ENCODE data around the gene SFRP5. TPM values are rescaled to one million over a fixed set of nuclear protein-coding genes. Genes with fewer than 3 reads are reported as not detected.

Gene SFRP5
- total and polyA plus RNA-seq, 2 donors (not counting 3 experiments of a cell fraction or from before 2014, with no cell fraction given), result not detected

DNA sequence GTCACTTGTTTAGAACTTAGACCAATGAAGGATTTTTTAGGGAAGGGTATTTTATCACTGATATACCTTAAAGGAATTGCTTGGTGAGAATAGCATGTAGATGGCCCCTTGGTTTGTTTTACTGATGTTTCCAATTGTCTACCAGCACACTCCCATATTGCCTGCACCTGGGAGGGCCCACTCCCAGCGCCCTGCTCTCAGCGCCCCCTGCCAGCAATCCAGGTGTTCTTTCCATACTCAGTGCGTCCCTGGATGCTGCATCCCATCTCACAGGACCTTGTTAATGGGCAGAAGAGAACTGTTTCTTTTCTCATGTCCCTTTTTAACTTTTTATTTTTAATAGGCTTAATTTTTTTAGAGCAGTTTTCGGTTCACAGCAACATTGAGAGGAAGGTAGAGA, 24.1 kb upstream of the SFRP5 start:
- intact Hi-C loops (cut with micrococcal nuclease) (no loop called here), dilution Hi-C loops (cut with MboI; ENCODE audit: extremely low pct_ligation_motif_present, low sequenced_read_pairs) (no loop called here)
- no peaks in the 10 kb centered on the region for H4K20me1 ChIP-seq (replicated peaks; ENCODE audit: control insufficient read depth, extremely low read depth, insufficient read depth, low read length)
- DNase-seq (ENCODE audit: low read depth, low spot score) (no peak), FAIRE-seq (no peak)
- H3K9me3 ChIP-seq (replicated peaks; ENCODE audit: control insufficient read depth, insufficient read depth, low read length), result no peaks in the 10 kb centered on the region
- BruUV-seq (replicated peaks), result no TSS peak
- H3K9me1 ChIP-seq (replicated peaks; ENCODE audit: control insufficient read depth, extremely low read depth, insufficient read depth, low read length), result no peaks in the 10 kb centered on the region
- no peak overlapping the region for H3K9ac ChIP-seq (replicated peaks; ENCODE audit: extremely low read depth, insufficient read depth, low read length)
- CTCF ChIA-PET, result interaction anchor here (0.7 to 1.5 kb wide), 4 partner anchors 73 to 1481 kb away, joined by 3 to 4 read pairs (median 4); no protein-coding TSS in a partner anchor
- no peaks in the 10 kb centered on the region for H3K4me1 ChIP-seq (ENCODE audit: control insufficient read depth, extremely low read depth, insufficient read depth, low read length)
- TF ChIP-seq POLR2A (IDR thresholded peaks at IDR 0.05; ENCODE audit: low read depth, low read length), result no peak
- no peak for TF ChIP-seq POLR2AphosphoS5 (IDR thresholded peaks at IDR 0.05; ENCODE audit: insufficient read depth, low read depth, low read length)
- TF ChIP-seq, protein P1, sequence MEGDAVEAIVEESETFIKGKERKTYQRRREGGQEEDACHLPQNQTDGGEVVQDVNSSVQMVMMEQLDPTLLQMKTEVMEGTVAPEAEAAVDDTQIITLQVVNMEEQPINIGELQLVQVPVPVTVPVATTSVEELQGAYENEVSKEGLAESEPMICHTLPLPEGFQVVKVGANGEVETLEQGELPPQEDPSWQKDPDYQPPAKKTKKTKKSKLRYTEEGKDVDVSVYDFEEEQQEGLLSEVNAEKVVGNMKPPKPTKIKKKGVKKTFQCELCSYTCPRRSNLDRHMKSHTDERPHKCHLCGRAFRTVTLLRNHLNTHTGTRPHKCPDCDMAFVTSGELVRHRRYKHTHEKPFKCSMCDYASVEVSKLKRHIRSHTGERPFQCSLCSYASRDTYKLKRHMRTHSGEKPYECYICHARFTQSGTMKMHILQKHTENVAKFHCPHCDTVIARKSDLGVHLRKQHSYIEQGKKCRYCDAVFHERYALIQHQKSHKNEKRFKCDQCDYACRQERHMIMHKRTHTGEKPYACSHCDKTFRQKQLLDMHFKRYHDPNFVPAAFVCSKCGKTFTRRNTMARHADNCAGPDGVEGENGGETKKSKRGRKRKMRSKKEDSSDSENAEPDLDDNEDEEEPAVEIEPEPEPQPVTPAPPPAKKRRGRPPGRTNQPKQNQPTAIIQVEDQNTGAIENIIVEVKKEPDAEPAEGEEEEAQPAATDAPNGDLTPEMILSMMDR (IDR thresholded peaks at IDR 0.05; ENCODE audit: extremely low read depth in 1 of 2, insufficient read depth in 1 of 2, low read depth in 1 of 2, low read length in 2 of 2), result no peak
- H3K27me3 ChIP-seq (ENCODE audit: control insufficient read depth in 2 of 2, insufficient read depth in 2 of 2, low read length in 2 of 2), result peaks cover 0 to 1% of the 10 kb centered on the region in 2 experiments
- H2AFZ ChIP-seq (ENCODE audit: low read depth, low read length), result no peak overlapping the region
- no peak overlapping the region for H3K4me3 ChIP-seq (replicated peaks in 1 of 3; ENCODE audit: insufficient read depth in 1 of 3, low read depth in 1 of 3, low read length in 3 of 3)
- H3K36me3 ChIP-seq (ENCODE audit: control insufficient read depth in 2 of 2, extremely low read depth in 1 of 2, insufficient read depth in 2 of 2, low read length in 2 of 2), result no peaks in the 10 kb centered on the region
- POLR2A ChIA-PET, result no interaction called here
- H3K79me2 ChIP-seq (ENCODE audit: control insufficient read depth, insufficient read depth, low read length), result no peaks in the 10 kb centered on the region
- no peak overlapping the region for H3K4me2 ChIP-seq (ENCODE audit: insufficient read depth, low read length)
- H3K27ac ChIP-seq (ENCODE audit: insufficient read depth, low read depth, low read length), result no peak overlapping the region

DNA sequence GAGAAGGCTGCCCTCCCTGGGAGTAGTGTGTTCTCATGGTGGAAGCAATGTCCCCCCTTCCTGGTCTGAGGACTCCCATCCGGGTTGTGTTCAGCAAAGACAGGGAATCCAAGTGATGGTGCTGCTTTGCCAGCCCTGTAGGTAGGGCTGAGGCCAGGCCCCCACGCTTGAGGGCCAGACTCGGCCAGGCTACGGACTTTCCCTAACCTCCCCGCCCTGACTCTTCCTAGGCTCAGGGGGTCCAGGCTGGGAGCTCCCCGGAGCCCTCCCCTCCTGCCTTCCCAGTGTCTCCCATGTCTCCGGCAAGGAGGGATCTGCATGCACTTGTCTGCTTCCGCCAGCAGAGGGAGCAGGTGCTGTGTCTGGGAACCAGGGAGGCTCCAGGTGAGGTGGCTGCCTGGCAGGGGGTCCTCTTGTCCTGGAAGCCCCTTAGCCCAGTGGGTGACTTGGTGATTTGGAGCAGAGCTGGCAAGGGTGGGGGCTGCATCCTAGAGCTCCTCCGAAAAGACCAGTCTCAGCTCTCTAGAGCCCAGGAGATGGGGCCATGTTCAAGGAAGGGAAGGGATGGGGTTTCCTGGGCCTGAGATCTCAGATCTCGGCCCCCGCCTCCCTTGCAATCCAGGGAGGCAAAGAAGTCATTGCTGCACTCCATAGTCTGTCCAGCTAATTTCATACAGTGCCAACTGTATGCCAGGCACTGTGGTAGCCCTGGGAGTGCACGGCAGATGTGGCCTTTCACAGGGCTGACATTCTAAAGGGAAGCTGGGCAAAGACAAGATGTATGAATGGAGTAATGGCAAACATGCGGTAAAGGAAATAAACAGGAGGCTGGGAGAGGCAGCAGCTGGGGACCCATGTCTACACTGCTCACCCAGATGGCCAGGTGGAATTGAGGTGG, 20.3 kb upstream of the SFRP5 start:
- Histone ChIP-seq H3K9ac (replicated peaks; ENCODE audit: extremely low read depth, insufficient read depth, low read length) (no peak overlapping the region), H3K4me2 (ENCODE audit: insufficient read depth, low read length) (no peak overlapping the region), H3K9me3 (replicated peaks; ENCODE audit: control insufficient read depth, insufficient read depth, low read length) (no peaks in the 10 kb centered on the region), H3K4me3 (replicated peaks in 1 of 3; ENCODE audit: insufficient read depth in 1 of 3, low read depth in 1 of 3, low read length in 3 of 3) (no peak overlapping the region), H4K20me1 (replicated peaks; ENCODE audit: control insufficient read depth, extremely low read depth, insufficient read depth, low read length) (no peaks in the 10 kb centered on the region), H2AFZ (ENCODE audit: low read depth, low read length) (no peak overlapping the region), H3K36me3 (ENCODE audit: control insufficient read depth in 2 of 2, extremely low read depth in 1 of 2, insufficient read depth in 2 of 2, low read length in 2 of 2) (no peaks in the 10 kb centered on the region), H3K27me3 (ENCODE audit: control insufficient read depth in 2 of 2, insufficient read depth in 2 of 2, low read length in 2 of 2) (peaks cover 3 to 6% of the 10 kb centered on the region in 2 experiments), H3K27ac (ENCODE audit: insufficient read depth, low read depth, low read length) (no peak overlapping the region), H3K9me1 (replicated peaks; ENCODE audit: control insufficient read depth, extremely low read depth, insufficient read depth, low read length) (no peaks in the 10 kb centered on the region), H3K4me1 (ENCODE audit: control insufficient read depth, extremely low read depth, insufficient read depth, low read length) (no peaks in the 10 kb centered on the region), H3K79me2 (ENCODE audit: control insufficient read depth, insufficient read depth, low read length) (no peaks in the 10 kb centered on the region)
- no TSS peak for BruUV-seq (replicated peaks)
- FAIRE-seq (peak; percentile 67), DNase-seq (ENCODE audit: low read depth, low spot score) (peak; percentile 43)
- TF ChIP-seq GATA2 (IDR thresholded peaks at IDR 0.05; ENCODE audit: insufficient read depth, insufficient read length, low read depth, low read length) (no peak), FOS (IDR thresholded peaks at IDR 0.05; ENCODE audit: borderline replicate concordance, insufficient read depth, low read length) (no peak), POLR2AphosphoS5 (IDR thresholded peaks at IDR 0.05; ENCODE audit: insufficient read depth, low read depth, low read length) (no peak)
- TF ChIP-seq, protein P2, sequence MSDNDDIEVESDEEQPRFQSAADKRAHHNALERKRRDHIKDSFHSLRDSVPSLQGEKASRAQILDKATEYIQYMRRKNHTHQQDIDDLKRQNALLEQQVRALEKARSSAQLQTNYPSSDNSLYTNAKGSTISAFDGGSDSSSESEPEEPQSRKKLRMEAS (IDR thresholded peaks at IDR 0.05; ENCODE audit: insufficient read depth, insufficient read length), result no peak
- TF ChIP-seq, protein P1 (IDR thresholded peaks at IDR 0.05; ENCODE audit: extremely low read depth in 1 of 2, insufficient read depth in 1 of 2, low read depth in 1 of 2, low read length in 2 of 2), result peak; percentile 76 to 93
- dilution Hi-C loops (cut with MboI; ENCODE audit: extremely low pct_ligation_motif_present, low sequenced_read_pairs) (no loop called here), intact Hi-C loops (cut with micrococcal nuclease) (loop anchor here (1.0 to 5.0 kb wide), 4 partner anchors 77 to 253 kb away; no protein-coding TSS in a partner anchor)
- ChIA-PET CTCF (interaction anchor here (0.6 to 4.9 kb wide), 45 partner anchors 9 to 1485 kb away, joined by 3 to 118 read pairs (median 4); partner anchors contain the start of genes GOLGA7B and SFRP5), POLR2A (no interaction called here)

Data from endothelial cell of umbilical vein (primary cell).